Measurements from ENCODE around the gene FARS2.

Gene FARS2

GRCh38 chr6:5383856-5384255 is 122.5 kb downstream of the FARS2 start:
- DNase-seq: no peak

GRCh38 chr6:5384276-5384675 is 123.0 kb downstream of the FARS2 start:
- no peak for DNase-seq

- DNase-seq: no peak
Measured at GRCh38 chr6:5388326-5388725, 127.0 kb downstream of the FARS2 start.

GRCh38 chr6:5389086-5389745 is 127.9 kb downstream of the FARS2 start:
- no peak for DNase-seq

GRCh38 chr6:5390177-5390576 is 128.9 kb downstream of the FARS2 start:
- no peak for DNase-seq

- DNase-seq: no peak
Measured at GRCh38 chr6:5394280-5394679, 133.0 kb downstream of the FARS2 start.

GRCh38 chr6:5395719-5396118 is 134.4 kb downstream of the FARS2 start:
- DNase-seq: no peak

- DNase-seq: no peak
Measured at GRCh38 chr6:5398530-5398929, 137.2 kb downstream of the FARS2 start.

GRCh38 chr6:5399391-5399790 is 138.1 kb downstream of the FARS2 start:
- no peak for DNase-seq

GRCh38 chr6:5401845-5402738 is 140.8 kb downstream of the FARS2 start:
- no peak for DNase-seq

- no peak for DNase-seq
Measured at GRCh38 chr6:5403076-5403475, 141.8 kb downstream of the FARS2 start.

GRCh38 chr6:5403609-5404008 is 142.3 kb downstream of the FARS2 start:
- no peak for DNase-seq

GRCh38 chr6:5405976-5406375 is 144.7 kb downstream of the FARS2 start:
- DNase-seq: no peak

GRCh38 chr6:5411414-5411813 is 150.1 kb downstream of the FARS2 start:
- no peak for DNase-seq

- no peak for DNase-seq
Measured at GRCh38 chr6:5412017-5412416, 150.7 kb downstream of the FARS2 start.

GRCh38 chr6:5412663-5413062 is 151.3 kb downstream of the FARS2 start:
- DNase-seq: no peak

GRCh38 chr6:5416250-5416649 is 154.9 kb downstream of the FARS2 start:
- DNase-seq: no peak

- no peak for DNase-seq
Measured at GRCh38 chr6:5422321-5422915, 161.1 kb downstream of the FARS2 start.

- DNase-seq: no peak
Measured at GRCh38 chr6:5423251-5423650, 161.9 kb downstream of the FARS2 start.

- DNase-seq: no peak
Measured at GRCh38 chr6:5424726-5425125, 163.4 kb downstream of the FARS2 start.

GRCh38 chr6:5425267-5425666 is 164.0 kb downstream of the FARS2 start:
- DNase-seq: no peak

- DNase-seq: no peak
Measured at GRCh38 chr6:5425797-5426196, 164.5 kb downstream of the FARS2 start.

GRCh38 chr6:5427586-5427985 is 166.3 kb downstream of the FARS2 start:
- DNase-seq: no peak

GRCh38 chr6:5433324-5433723 is 172.0 kb downstream of the FARS2 start:
- no peak for DNase-seq
